Type B pancreatic cell (in vitro differentiated cells): ENCODE data around the gene MCM5. TPM values are rescaled to one million over a fixed set of nuclear protein-coding genes. Genes with fewer than 3 reads are reported as not detected.

ENCODE experiments used
- DNase-seq: peaks from one replicate; pipeline ENCODE4 v3.0.0; 2021; ENCODE audit warnings: mixed read lengths; ENCODE audit not compliant: unreplicated experiment; ENCODE audit errors: extremely low spot score
- H3K27ac Mint-ChIP-seq: 2 replicates; pipeline ENCODE4 v1.8.0; 2021; ENCODE audit warnings: mild to moderate bottlenecking, mixed read lengths
- H3K27me3 Mint-ChIP-seq: 2 replicates; pipeline ENCODE4 v1.8.0; 2021; ENCODE audit warnings: mixed read lengths
- H3K36me3 Mint-ChIP-seq: 2 replicates; pipeline ENCODE4 v1.8.0; 2021; ENCODE audit warnings: mixed read lengths
- H3K4me1 Mint-ChIP-seq: one replicate; pipeline ENCODE4 v1.8.0; 2021; ENCODE audit warnings: mixed read lengths; ENCODE audit not compliant: unreplicated experiment
- H3K4me3 Mint-ChIP-seq: 2 replicates; pipeline ENCODE4 v1.8.0; 2021; ENCODE audit warnings: mild to moderate bottlenecking, mixed read lengths
- H3K9me3 Mint-ChIP-seq: 2 replicates; pipeline ENCODE4 v1.8.0; 2021; ENCODE audit warnings: mixed read lengths
- CTCF ChIP-seq: fragments of 200-600 bp; sonication (generic); conservative IDR thresholded peaks from 2 replicates; pipeline ENCODE4 v1.5.0; 2021; ENCODE audit warnings: antibody characterized with exemption, mild to moderate bottlenecking
- total RNA-seq: library from RNA; stranded (reverse); gene quantifications from 2 replicates; pipeline ENCODE4 v1.2.1, GENCODE V29; 2021; ENCODE audit warnings: low replicate concordance

Gene MCM5
- total RNA-seq, 1 donor from 2014 or later = 98.0 TPM

DNA sequence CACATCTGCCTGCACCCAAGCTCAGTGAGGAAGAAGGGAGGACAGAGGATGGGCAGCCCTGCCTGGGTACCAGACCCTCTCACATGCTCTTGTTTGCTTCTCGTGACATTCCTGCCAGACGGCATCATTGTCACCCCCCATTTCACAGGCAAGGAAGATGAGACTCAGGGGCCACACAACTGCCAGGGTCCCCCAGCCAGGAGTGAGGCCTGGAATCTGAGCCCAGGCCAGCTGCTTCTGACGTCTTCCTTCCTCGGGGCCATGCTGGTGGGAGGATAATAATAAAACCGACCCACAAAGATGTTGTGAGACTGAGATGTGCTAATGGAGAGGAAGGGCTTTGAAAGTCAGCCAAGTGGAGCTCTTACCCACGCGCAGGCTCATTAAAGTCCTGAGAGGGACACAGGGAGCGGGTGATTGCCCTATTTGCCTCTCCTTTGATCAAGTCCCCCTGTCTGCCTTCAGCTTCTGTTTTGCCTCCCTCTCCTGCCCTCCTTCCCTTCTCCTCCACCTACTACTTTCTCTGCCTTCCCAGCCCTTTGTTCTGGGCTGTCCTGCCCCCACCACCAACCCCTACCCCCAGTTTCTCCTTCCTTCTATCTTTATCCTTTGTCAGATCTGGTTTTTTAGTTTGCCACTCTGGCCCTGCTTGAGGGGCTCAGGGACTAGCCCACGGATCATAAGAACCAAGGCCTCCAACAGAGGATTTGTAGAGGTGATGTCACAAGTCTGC, 62.7 kb downstream of the MCM5 start:
- Mint-ChIP-seq H3K36me3 (peaks cover 5% of the 10 kb centered on the region), H3K27ac (no peak overlapping the region), H3K4me3 (no peak overlapping the region), H3K27me3 (peaks cover 6% of the 10 kb centered on the region), H3K9me3 (peaks cover 5% of the 10 kb centered on the region), H3K4me1 (peaks cover 11% of the 10 kb centered on the region)
- no peak for DNase-seq
- TF ChIP-seq CTCF = no peak

DNA sequence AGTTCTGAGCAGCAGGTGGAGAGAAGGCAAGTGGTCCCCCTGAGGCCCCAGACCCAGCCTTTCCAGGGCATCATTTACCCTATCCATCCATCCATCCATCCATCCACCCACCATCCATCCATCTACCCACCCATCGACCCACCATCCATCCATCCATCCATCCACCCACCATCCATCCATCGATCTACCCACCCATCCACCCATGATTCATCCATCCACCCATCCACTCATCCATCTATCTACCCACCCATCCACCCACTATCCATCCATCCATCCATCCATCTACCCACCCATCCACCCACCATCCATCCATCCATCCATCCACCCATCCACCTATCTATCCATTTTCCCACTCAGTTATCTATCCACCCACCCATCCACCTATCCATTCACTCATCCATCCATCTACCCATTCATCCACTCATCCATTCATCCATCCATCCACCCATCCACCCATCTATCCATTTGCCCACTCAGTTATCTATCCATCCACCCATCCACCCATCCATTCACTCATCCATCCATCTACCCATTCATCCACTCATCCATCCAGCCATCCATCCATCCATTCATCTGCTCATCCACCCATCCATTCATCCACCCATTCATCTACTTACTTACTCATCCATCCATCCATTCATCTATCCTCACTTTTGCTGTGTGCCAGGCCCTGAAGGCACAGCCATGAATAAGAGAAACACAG, 63.4 kb downstream of the MCM5 start:
- Mint-ChIP-seq H3K9me3 (peaks cover 5% of the 10 kb centered on the region), H3K27ac (no peak overlapping the region), H3K4me1 (peaks cover 13% of the 10 kb centered on the region), H3K27me3 (peaks cover 6% of the 10 kb centered on the region), H3K36me3 (peaks cover 5% of the 10 kb centered on the region), H3K4me3 (no peak overlapping the region)
- TF ChIP-seq CTCF = no peak
- DNase-seq = no peak

GRCh38 chr22:35464399-35464798, 64.5 kb downstream of the MCM5 start:
- no peak overlapping the region for H3K4me3 Mint-ChIP-seq
- peaks cover 8% of the 10 kb centered on the region for H3K4me1 Mint-ChIP-seq
- H3K27me3 Mint-ChIP-seq = peaks cover 4% of the 10 kb centered on the region
- TF ChIP-seq CTCF = no peak
- no peak overlapping the region for H3K27ac Mint-ChIP-seq
- peaks cover 5% of the 10 kb centered on the region for H3K36me3 Mint-ChIP-seq
- DNase-seq = no peak
- peaks cover 5% of the 10 kb centered on the region for H3K9me3 Mint-ChIP-seq

DNA sequence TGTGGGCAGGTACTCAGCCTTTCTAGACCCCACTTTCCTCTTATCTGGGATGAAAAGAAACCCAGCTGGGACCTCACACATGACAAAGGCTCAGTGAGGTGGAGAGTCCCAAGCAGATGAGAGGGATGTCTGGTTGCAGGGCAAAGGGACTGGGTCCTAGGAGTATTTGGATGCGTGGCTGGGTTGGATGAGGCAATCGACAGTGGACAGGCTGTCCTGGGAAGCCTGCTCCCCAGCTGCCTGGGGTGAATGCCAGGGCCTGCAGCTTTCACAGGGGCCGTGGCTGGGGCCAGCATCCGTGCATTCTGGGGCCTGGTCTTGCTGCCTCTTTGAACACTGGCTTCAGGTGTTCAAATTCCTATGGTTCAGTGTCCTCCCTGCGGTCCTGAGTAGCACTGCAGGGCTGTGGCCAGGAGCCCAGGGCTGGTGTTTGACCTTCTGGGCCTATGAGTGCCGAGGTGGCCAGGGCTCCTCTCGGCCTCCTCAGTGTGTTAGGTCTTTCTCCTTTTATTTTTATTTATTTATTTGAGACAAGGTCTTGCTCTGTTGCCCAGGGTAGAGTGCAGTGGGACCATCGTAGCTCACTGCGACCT, 65.3 kb downstream of the MCM5 start:
- H3K27me3 Mint-ChIP-seq = peaks cover 4% of the 10 kb centered on the region
- H3K9me3 Mint-ChIP-seq = peaks cover 5% of the 10 kb centered on the region
- H3K36me3 Mint-ChIP-seq = peaks cover 5% of the 10 kb centered on the region
- no peak for TF ChIP-seq CTCF
- H3K4me3 Mint-ChIP-seq = no peak overlapping the region
- H3K27ac Mint-ChIP-seq = no peak overlapping the region
- DNase-seq = no peak
- peaks cover 8% of the 10 kb centered on the region for H3K4me1 Mint-ChIP-seq

DNA sequence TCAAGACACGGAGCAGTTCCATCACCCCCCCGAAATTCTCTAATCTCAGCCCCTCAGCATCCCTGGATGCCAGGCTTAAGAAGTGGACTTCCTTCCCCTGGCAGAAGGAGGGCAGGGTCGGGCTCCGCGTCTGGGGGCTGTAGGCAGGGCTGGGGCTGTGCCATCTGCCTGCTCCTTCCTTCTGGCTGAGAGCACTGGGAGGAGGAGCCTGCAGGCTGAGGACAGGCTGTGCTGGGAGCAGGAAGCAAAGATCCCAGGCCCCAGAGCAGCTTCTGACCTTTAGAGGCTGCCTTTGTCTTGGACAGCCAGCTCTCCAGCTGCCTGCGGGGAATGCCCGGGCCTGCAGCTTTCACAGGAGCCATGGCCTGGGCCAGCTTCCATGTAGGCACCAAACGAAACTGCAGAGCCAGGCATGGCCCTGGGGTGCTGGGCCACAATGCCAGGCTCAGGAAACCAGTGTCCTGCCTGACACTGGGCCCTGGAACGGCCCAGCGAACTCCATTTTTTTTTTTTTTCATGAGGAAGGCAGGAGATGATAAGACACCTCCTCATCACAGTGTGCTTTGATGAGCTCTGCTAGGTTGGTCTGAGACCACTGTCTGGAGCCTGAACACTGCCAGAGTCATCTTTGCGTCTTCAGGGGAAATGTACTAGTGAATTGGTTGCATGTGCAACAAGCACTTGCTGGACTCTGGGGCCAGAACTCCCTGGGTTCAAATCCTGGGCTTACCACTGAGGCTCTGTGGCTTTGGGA, 67.9 kb downstream of the MCM5 start:
- Mint-ChIP-seq H3K4me3 (no peak overlapping the region), H3K9me3 (peaks cover 9% of the 10 kb centered on the region), H3K36me3 (peaks cover 8% of the 10 kb centered on the region), H3K27me3 (peaks cover 4% of the 10 kb centered on the region), H3K27ac (no peak overlapping the region), H3K4me1 (peaks cover 12% of the 10 kb centered on the region)
- DNase-seq = no peak
- no peak for TF ChIP-seq CTCF
